Adrenal gland (tissue), 12 donors: ENCODE data around the gene PML. TPM values are rescaled to one million over a fixed set of nuclear protein-coding genes. Genes with fewer than 3 reads are reported as not detected.

Experiments
- DNase-seq, 7 donors: peaks; one replicate each; pipeline ENCODE4 v3.0.0-alpha.2; 2019 to 2020
- H3K27ac ChIP-seq, 5 donors: fragments of 200-600 bp; sonication (generic) in 4 of 5; 1 replicate in 3 of 5; 2 replicates in 2 of 5; pipeline versions ENCODE4 v1.5.1 to v1.8.0; 2016 to 2020; ENCODE audit warnings: mild to moderate bottlenecking in 1 of 5
- H3K27me3 ChIP-seq: fragments of 200-600 bp; 2 replicates; pipeline ENCODE4 v1.8.0; 2021
- H3K36me3 ChIP-seq, 2 donors: fragments of 200-600 bp; replicated peaks in 1 of 2; 1 replicate in 1 of 2; 2 replicates in 1 of 2; pipeline versions ENCODE4 v1.5.1 to v1.8.0; 2018 to 2022
- H3K4me1 ChIP-seq, 2 donors: fragments of 200-600 bp; replicated peaks in 1 of 2; 1 replicate in 1 of 2; 2 replicates in 1 of 2; pipeline versions ENCODE4 v1.5.1 to v1.8.0; 2018 to 2021
- H3K4me3 ChIP-seq, 4 donors: fragments of 200-600 bp; sonication (generic) in 3 of 4; one replicate each; pipeline ENCODE4 v1.5.1; 2016 to 2018
- H3K9me3 ChIP-seq, 3 donors: fragments of 200-600 bp; sonication (generic) in 1 of 3; replicated peaks in 1 of 3; 1 replicate in 2 of 3; 2 replicates in 1 of 3; pipeline versions ENCODE4 v1.5.1 to v1.8.0; 2016 to 2021
- POLR2A ChIP-seq, 2 donors: fragments of 450-650 bp; IDR thresholded peaks; one replicate each; pipeline ENCODE4 v1.6.1; 2017; ENCODE audit warnings: antibody characterized with exemption in 2 of 2, mild to moderate bottlenecking in 2 of 2, moderate library complexity in 1 of 2
- WGBS, 4 donors: extraction: QIAGEN DNeasy Blood & Tissue Kit in 2 of 4; methylation state at CpG; one replicate each; pipeline versions ENCODE4 v1.1.5 to v1.1.7; 2013 to 2017; 5-methylcytosine and 5-hydroxymethylcytosine counted together
- intact Hi-C, 2 donors: fragments of 100-400 bp; cut with DNase I; formaldehyde crosslinking; loops; one replicate each; pipeline versions ENCODE4 v1.14.1 to v1.15.0; 2022 to 2023
- polyA plus RNA-seq, 3 donors: library from polyadenylated mRNA; stranded (reverse); fragments of 200-250 nt in 2 of 3; fragments of 350-450 nt in 1 of 3; fragmentation: Illumina TruSeq in 1 of 3; extraction: RNeasy Lipid Tissue Mini Kit (QIAGEN cat#74804) in 1 of 3; gene quantifications; one replicate each; pipeline ENCODE4 v1.2.3, GENCODE V29; 2013 to 2014
- total RNA-seq, 9 donors: library from RNA; depleted of rRNA in 4 of 9; stranded (reverse); fragments of >200 nt in 4 of 9; fragments of 120-200 nt in 1 of 9; fragmentation: NEBNext Ultra II Directional in 1 of 9; extraction: Animal tissue kit (Norgen Biotek cat#: 25700) in 1 of 9; gene quantifications; one replicate each; pipeline versions ENCODE4 v1.1.0 to v1.2.4, GENCODE V29; 2013 to 2023
- TF ChIP-seq, protein P1 (sequence below), 6 experiments: fragments of 450-650 bp in 4 of 6; fragments of 200-600 bp in 2 of 6; sonication (generic) in 1 of 6; IDR thresholded peaks; 1 replicate in 5 of 6; 2 replicates in 1 of 6; pipeline versions ENCODE4 v1.5.1 to v1.8.0; 2016 to 2021; ENCODE audit warnings: antibody characterized with exemption in 6 of 6, mild to moderate bottlenecking in 2 of 6, moderate library complexity in 1 of 6
- donor health status: healthy with polysubstance abuse.
- donor health status: Bipolar disorder and iron deficiency.
- donor health status: DM: yes; HTN: yes; CAD: no.
- donor health status: DM: no; HTN: no; CAD: no.
- donor health status: DM: no; HTN: no; CAD: no.
- donor health status: DM: yes; HTN: yes; CAD: no.

The PML gene
- total and polyA plus RNA-seq, 12 donors: 7.0 to 103 (median 58.7) TPM

- Histone ChIP-seq H3K27me3 (no peaks in the 10 kb centered on the region), H3K4me3 (no peak overlapping the region), H3K9me3 (no peaks in the 10 kb centered on the region), H3K4me1 (peaks cover 12 to 14% of the 10 kb centered on the region in 2 donors), H3K27ac (no peak overlapping the region), H3K36me3 (peaks cover 0 to 3% of the 10 kb centered on the region in 2 donors)
- no peak for DNase-seq
- WGBS, 4 donors: 94 to 99% (median 94%) methylated on average over 6 to 9 of the region's 9 CpGs
- intact Hi-C loops: no loop called here
- no peak for TF ChIP-seq POLR2A (IDR thresholded peaks at IDR 0.05)
- TF ChIP-seq, protein P1, sequence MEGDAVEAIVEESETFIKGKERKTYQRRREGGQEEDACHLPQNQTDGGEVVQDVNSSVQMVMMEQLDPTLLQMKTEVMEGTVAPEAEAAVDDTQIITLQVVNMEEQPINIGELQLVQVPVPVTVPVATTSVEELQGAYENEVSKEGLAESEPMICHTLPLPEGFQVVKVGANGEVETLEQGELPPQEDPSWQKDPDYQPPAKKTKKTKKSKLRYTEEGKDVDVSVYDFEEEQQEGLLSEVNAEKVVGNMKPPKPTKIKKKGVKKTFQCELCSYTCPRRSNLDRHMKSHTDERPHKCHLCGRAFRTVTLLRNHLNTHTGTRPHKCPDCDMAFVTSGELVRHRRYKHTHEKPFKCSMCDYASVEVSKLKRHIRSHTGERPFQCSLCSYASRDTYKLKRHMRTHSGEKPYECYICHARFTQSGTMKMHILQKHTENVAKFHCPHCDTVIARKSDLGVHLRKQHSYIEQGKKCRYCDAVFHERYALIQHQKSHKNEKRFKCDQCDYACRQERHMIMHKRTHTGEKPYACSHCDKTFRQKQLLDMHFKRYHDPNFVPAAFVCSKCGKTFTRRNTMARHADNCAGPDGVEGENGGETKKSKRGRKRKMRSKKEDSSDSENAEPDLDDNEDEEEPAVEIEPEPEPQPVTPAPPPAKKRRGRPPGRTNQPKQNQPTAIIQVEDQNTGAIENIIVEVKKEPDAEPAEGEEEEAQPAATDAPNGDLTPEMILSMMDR (IDR thresholded peaks at IDR 0.05): no peak
These were observed 47.6 kb upstream of the PML start for GRCh38 chr15:73946795-73947370.

DNA sequence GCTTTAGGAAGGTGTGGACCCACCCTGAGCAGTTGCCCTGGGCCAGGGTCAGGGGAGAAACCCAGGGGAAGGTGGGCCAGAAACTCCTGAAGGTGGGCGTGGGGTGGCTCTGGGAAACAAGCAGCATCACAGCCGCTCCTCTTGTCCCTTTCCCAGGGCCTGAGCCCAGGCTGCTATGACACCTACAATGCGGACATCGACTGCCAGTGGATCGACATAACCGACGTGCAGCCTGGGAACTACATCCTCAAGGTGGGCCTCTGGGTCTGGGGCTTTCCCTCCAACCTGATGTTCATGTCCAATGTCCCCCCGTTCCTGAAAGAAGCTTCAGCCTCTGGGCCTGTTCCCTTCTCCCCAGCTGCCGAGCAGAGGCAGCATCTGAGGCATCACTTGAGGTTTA lies 46.9 kb upstream of the PML start:
- WGBS, 4 donors: 89 to 95% (median 93%) methylated on average over 7 to 9 of the region's 9 CpGs
- TF ChIP-seq, protein P1 (IDR thresholded peaks at IDR 0.05): no peak
- no peak for TF ChIP-seq POLR2A (IDR thresholded peaks at IDR 0.05)
- Histone ChIP-seq H3K36me3 (peaks cover 0 to 3% of the 10 kb centered on the region in 2 donors), H3K4me3 (no peak overlapping the region), H3K9me3 (no peaks in the 10 kb centered on the region), H3K27ac (no peak overlapping the region), H3K27me3 (no peaks in the 10 kb centered on the region), H3K4me1 (peaks cover 17 to 20% of the 10 kb centered on the region in 2 donors)
- intact Hi-C loops: no loop called here
- no peak for DNase-seq

- peaks cover 0 to 3% of the 10 kb centered on the region in 2 donors for H3K36me3 ChIP-seq
- H3K27me3 ChIP-seq: no peaks in the 10 kb centered on the region
- intact Hi-C loops: no loop called here
- no peaks in the 10 kb centered on the region for H3K9me3 ChIP-seq
- H3K4me1 ChIP-seq: peaks cover 17 to 20% of the 10 kb centered on the region in 2 donors
- 92 to 100% (median 96%) methylated on average over 3 to 4 of the region's 4 CpGs for WGBS, 4 donors
- H3K4me3 ChIP-seq: no peak overlapping the region
- no peak for DNase-seq
- H3K27ac ChIP-seq: no peak overlapping the region
- TF ChIP-seq, protein P1 (IDR thresholded peaks at IDR 0.05): no peak
- TF ChIP-seq POLR2A (IDR thresholded peaks at IDR 0.05): no peak
These were observed 46.1 kb upstream of the PML start for GRCh38 chr15:73948396-73948795.

- Histone ChIP-seq H3K36me3 (peaks cover 0 to 3% of the 10 kb centered on the region in 2 donors), H3K27ac (no peak overlapping the region), H3K4me3 (no peak overlapping the region), H3K4me1 (peaks cover 17 to 20% of the 10 kb centered on the region in 2 donors), H3K27me3 (no peaks in the 10 kb centered on the region), H3K9me3 (no peaks in the 10 kb centered on the region)
- TF ChIP-seq, protein P1 (IDR thresholded peaks at IDR 0.05): no peak
- no peak for TF ChIP-seq POLR2A (IDR thresholded peaks at IDR 0.05)
- WGBS, 4 donors: 68 to 95% (median 80%) methylated on average over 4 of the region's 4 CpGs
- intact Hi-C loops: no loop called here
- DNase-seq: no peak
These were observed 45.5 kb upstream of the PML start for GRCh38 chr15:73948982-73949381.
